Measurements from ENCODE around the gene TMEM39A. TPM values are rescaled to one million over a fixed set of nuclear protein-coding genes. Genes with fewer than 3 reads are reported as not detected.

The TMEM39A gene
- 25.7 TPM for polyA plus RNA-seq (2013, experiment 1 of 4)
- 24.6 TPM for polyA plus RNA-seq (2013, experiment 2 of 4)
- 25.4 TPM for polyA plus RNA-seq (2013, experiment 3 of 4)
- 29.3 TPM for polyA plus RNA-seq (2013, experiment 4 of 4)

- H3K4me3 ChIP-seq (ENCODE audit: insufficient read depth, low read depth, low read length) = peak within 1 kb of the TSS; percentile 91
- no peaks in the 10 kb centered on the region for H3K27me3 ChIP-seq (ENCODE audit: control insufficient read depth, insufficient read depth, low read length, poor library complexity, severe bottlenecking)
- H3K9me3 ChIP-seq (ENCODE audit: control insufficient read depth, low read length) = no peaks in the 10 kb centered on the region
- H3K36me3 ChIP-seq (ENCODE audit: control insufficient read depth, insufficient read depth, low read length) = peaks cover 12% of the 10 kb centered on the region
- WGBS, 2 experiments = 7 to 8% methylated on average over 51 of the region's 51 CpGs
- peaks cover 4% of the 10 kb centered on the region for H3K4me1 ChIP-seq (ENCODE audit: control insufficient read depth, insufficient read depth, low read length)
- peak within 1 kb of the TSS; percentile 79 for H3K27ac ChIP-seq (ENCODE audit: insufficient read depth, low read depth, low read length, poor library complexity, severe bottlenecking)
Measured at GRCh38 chr3:119463171-119464169, at the start of gene TMEM39A. TMEM39A (minus strand) TSS chr3:119463615; CDS start chr3:119462074, 1,541 bp downstream.

- Histone ChIP-seq H3K4me1 (ENCODE audit: control insufficient read depth, insufficient read depth, low read length) (no peaks in the 10 kb centered on the region), H3K36me3 (ENCODE audit: control insufficient read depth, insufficient read depth, low read length) (peaks cover 4% of the 10 kb centered on the region), H3K4me3 (ENCODE audit: insufficient read depth, low read depth, low read length) (no peak overlapping the region)
Measured at GRCh38 chr3:119510690-119511089, 47.3 kb upstream of the TMEM39A start.

GRCh38 chr3:119508172-119508845 is 44.9 kb upstream of the TMEM39A start:
- no peak overlapping the region for H3K4me3 ChIP-seq (ENCODE audit: insufficient read depth, low read depth, low read length)
- H3K36me3 ChIP-seq (ENCODE audit: control insufficient read depth, insufficient read depth, low read length) = peaks cover 7% of the 10 kb centered on the region
- H3K4me1 ChIP-seq (ENCODE audit: control insufficient read depth, insufficient read depth, low read length) = no peaks in the 10 kb centered on the region
- no peak overlapping the region for H3K27ac ChIP-seq (ENCODE audit: insufficient read depth, low read depth, low read length, poor library complexity, severe bottlenecking)
- no peaks in the 10 kb centered on the region for H3K9me3 ChIP-seq (ENCODE audit: control insufficient read depth, low read length)
- no peaks in the 10 kb centered on the region for H3K27me3 ChIP-seq (ENCODE audit: control insufficient read depth, insufficient read depth, low read length, poor library complexity, severe bottlenecking)
- WGBS, 2 experiments = 88 to 92% methylated on average over 1 of the region's 1 CpG

More at GRCh38 chr3:119510690-119511089, 47.3 kb upstream of the TMEM39A start:
- Histone ChIP-seq H3K27me3 (ENCODE audit: control insufficient read depth, insufficient read depth, low read length, poor library complexity, severe bottlenecking) (no peaks in the 10 kb centered on the region), H3K27ac (ENCODE audit: insufficient read depth, low read depth, low read length, poor library complexity, severe bottlenecking) (no peak overlapping the region), H3K9me3 (ENCODE audit: control insufficient read depth, low read length) (no peaks in the 10 kb centered on the region)

- H3K9me3 ChIP-seq (ENCODE audit: control insufficient read depth, low read length) = no peaks in the 10 kb centered on the region
- H3K4me1 ChIP-seq (ENCODE audit: control insufficient read depth, insufficient read depth, low read length) = no peaks in the 10 kb centered on the region
- no peak overlapping the region for H3K4me3 ChIP-seq (ENCODE audit: insufficient read depth, low read depth, low read length)
- 85 to 100% methylated on average over 1 to 2 of the region's 2 CpGs for WGBS, 2 experiments
- H3K27me3 ChIP-seq (ENCODE audit: control insufficient read depth, insufficient read depth, low read length, poor library complexity, severe bottlenecking) = no peaks in the 10 kb centered on the region
- no peak overlapping the region for H3K27ac ChIP-seq (ENCODE audit: insufficient read depth, low read depth, low read length, poor library complexity, severe bottlenecking)
- peaks cover 8% of the 10 kb centered on the region for H3K36me3 ChIP-seq (ENCODE audit: control insufficient read depth, insufficient read depth, low read length)
Measured at GRCh38 chr3:119507404-119507803, 44.0 kb upstream of the TMEM39A start.

- no peaks in the 10 kb centered on the region for H3K27me3 ChIP-seq (ENCODE audit: control insufficient read depth, insufficient read depth, low read length, poor library complexity, severe bottlenecking)
- peaks cover 8% of the 10 kb centered on the region for H3K36me3 ChIP-seq (ENCODE audit: control insufficient read depth, insufficient read depth, low read length)
- no peaks in the 10 kb centered on the region for H3K4me1 ChIP-seq (ENCODE audit: control insufficient read depth, insufficient read depth, low read length)
- 95 to 98% methylated on average over 3 to 4 of the region's 4 CpGs for WGBS, 2 experiments
- no peaks in the 10 kb centered on the region for H3K9me3 ChIP-seq (ENCODE audit: control insufficient read depth, low read length)
- H3K4me3 ChIP-seq (ENCODE audit: insufficient read depth, low read depth, low read length) = no peak overlapping the region
- no peak overlapping the region for H3K27ac ChIP-seq (ENCODE audit: insufficient read depth, low read depth, low read length, poor library complexity, severe bottlenecking)
Measured at GRCh38 chr3:119506631-119507030, 43.2 kb upstream of the TMEM39A start.

- Histone ChIP-seq H3K27me3 (ENCODE audit: control insufficient read depth, insufficient read depth, low read length, poor library complexity, severe bottlenecking) (no peaks in the 10 kb centered on the region), H3K36me3 (ENCODE audit: control insufficient read depth, insufficient read depth, low read length) (peaks cover 8% of the 10 kb centered on the region), H3K9me3 (ENCODE audit: control insufficient read depth, low read length) (no peaks in the 10 kb centered on the region), H3K4me3 (ENCODE audit: insufficient read depth, low read depth, low read length) (no peak overlapping the region), H3K27ac (ENCODE audit: insufficient read depth, low read depth, low read length, poor library complexity, severe bottlenecking) (no peak overlapping the region), H3K4me1 (ENCODE audit: control insufficient read depth, insufficient read depth, low read length) (peaks cover 10% of the 10 kb centered on the region)
- 94 to 100% methylated on average over 1 to 2 of the region's 2 CpGs for WGBS, 2 experiments
Measured at GRCh38 chr3:119500901-119501300, 37.5 kb upstream of the TMEM39A start.

GRCh38 chr3:119500265-119500664 is 36.9 kb upstream of the TMEM39A start:
- H3K27ac ChIP-seq (ENCODE audit: insufficient read depth, low read depth, low read length, poor library complexity, severe bottlenecking) = no peak overlapping the region

GRCh38 chr3:119498186-119499011 is 35.0 kb upstream of the TMEM39A start, which contains the start of gene TIMMDC1:
TIMMDC1 (plus strand) TSS chr3:119498547; CDS start chr3:119498734, 187 bp downstream.
- Histone ChIP-seq H3K9me3 (ENCODE audit: control insufficient read depth, low read length) (no peaks in the 10 kb centered on the region), H3K4me1 (ENCODE audit: control insufficient read depth, insufficient read depth, low read length) (peaks cover 10% of the 10 kb centered on the region), H3K4me3 (ENCODE audit: insufficient read depth, low read depth, low read length) (peak within 1 kb of the TSS; percentile 76), H3K36me3 (ENCODE audit: control insufficient read depth, insufficient read depth, low read length) (peaks cover 3% of the 10 kb centered on the region), H3K27ac (ENCODE audit: insufficient read depth, low read depth, low read length, poor library complexity, severe bottlenecking) (peak within 1 kb of the TSS; percentile 81), H3K27me3 (ENCODE audit: control insufficient read depth, insufficient read depth, low read length, poor library complexity, severe bottlenecking) (no peaks in the 10 kb centered on the region)
- WGBS, 2 experiments = 0 to 1% methylated on average over 58 of the region's 58 CpGs

More at GRCh38 chr3:119500265-119500664, 36.9 kb upstream of the TMEM39A start:
- 91% methylated on average over 2 to 3 of the region's 4 CpGs for WGBS, 2 experiments
- Histone ChIP-seq H3K27me3 (ENCODE audit: control insufficient read depth, insufficient read depth, low read length, poor library complexity, severe bottlenecking) (no peaks in the 10 kb centered on the region), H3K4me3 (ENCODE audit: insufficient read depth, low read depth, low read length) (no peak overlapping the region), H3K9me3 (ENCODE audit: control insufficient read depth, low read length) (no peaks in the 10 kb centered on the region), H3K36me3 (ENCODE audit: control insufficient read depth, insufficient read depth, low read length) (peaks cover 8% of the 10 kb centered on the region), H3K4me1 (ENCODE audit: control insufficient read depth, insufficient read depth, low read length) (peaks cover 10% of the 10 kb centered on the region)

GRCh38 chr3:119497820-119498185 is 34.4 kb upstream of the TMEM39A start:
- 12 to 14% methylated on average over 8 of the region's 8 CpGs for WGBS, 2 experiments
- no peaks in the 10 kb centered on the region for H3K27me3 ChIP-seq (ENCODE audit: control insufficient read depth, insufficient read depth, low read length, poor library complexity, severe bottlenecking)
- no peak overlapping the region for H3K27ac ChIP-seq (ENCODE audit: insufficient read depth, low read depth, low read length, poor library complexity, severe bottlenecking)
- no peaks in the 10 kb centered on the region for H3K36me3 ChIP-seq (ENCODE audit: control insufficient read depth, insufficient read depth, low read length)
- H3K4me1 ChIP-seq (ENCODE audit: control insufficient read depth, insufficient read depth, low read length) = peaks cover 10% of the 10 kb centered on the region
- H3K9me3 ChIP-seq (ENCODE audit: control insufficient read depth, low read length) = no peaks in the 10 kb centered on the region
- peak overlapping the region; percentile 76 for H3K4me3 ChIP-seq (ENCODE audit: insufficient read depth, low read depth, low read length)

Measured in ectodermal cell (in vitro differentiated cells).